CD4-positive, alpha-beta T cell treated with Interleukin-4 for 1 hour (primary cell): ENCODE measurements around the gene WDR49.

ENCODE experiments used
- DNase-seq, 2 donors: peaks; one replicate each; pipeline ENCODE4 v3.0.0-alpha.2; 2020 to 2022

WDR49 gene

DNA sequence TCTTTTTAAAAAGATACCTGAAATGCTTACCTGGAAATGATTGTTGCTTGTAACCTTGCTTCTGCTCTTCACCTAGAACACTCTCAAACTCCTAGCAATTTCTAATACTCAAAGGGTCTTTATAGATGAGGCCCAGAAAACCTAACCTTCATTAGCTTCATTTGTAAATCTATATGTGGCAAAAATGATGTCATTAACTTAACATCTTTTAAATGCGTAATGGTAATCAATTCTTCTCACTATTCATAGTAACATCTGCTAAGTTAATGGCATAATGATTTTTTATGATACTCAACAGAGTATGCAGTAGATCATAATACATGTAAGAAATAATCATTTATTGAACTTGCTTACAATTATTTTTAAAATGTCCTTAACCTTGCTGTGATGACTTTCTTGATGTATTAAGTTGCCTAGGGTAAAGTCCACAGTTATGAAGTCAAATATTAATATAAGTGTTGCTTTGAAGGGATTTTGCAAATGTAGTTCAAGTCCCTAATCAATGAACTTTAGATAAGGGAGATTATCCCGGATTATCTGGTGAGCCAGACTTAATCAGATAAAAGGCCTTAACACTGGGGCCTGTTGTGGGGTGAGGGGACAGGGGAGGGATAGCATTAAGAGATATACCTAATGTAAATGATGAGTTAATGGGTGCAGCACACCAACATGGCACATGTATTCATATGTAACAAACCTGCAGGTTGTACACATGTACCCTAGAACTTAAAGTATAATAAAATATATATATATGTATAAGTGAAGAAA, 169.8 kb downstream of the WDR49 start:
- DNase-seq: no peak

DNA sequence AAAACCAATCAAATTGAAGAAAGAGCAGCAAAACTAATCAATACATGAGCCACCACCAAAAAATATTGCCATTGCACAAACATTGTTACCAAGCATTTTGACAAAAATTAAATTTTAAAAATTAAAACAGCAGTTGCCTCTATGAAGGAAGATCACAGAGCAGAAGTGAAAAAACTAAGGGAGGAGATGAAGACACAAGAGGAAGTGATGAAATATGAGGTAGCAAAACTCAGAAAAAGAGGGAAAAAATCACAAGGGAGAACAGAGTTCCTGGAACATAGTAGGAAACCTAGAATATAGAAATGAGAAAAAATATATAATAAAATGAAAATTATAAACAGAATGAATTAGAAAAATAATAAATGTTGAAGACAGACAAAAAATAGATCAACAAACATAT, 172.6 kb downstream of the WDR49 start:
- no peak for DNase-seq

DNA sequence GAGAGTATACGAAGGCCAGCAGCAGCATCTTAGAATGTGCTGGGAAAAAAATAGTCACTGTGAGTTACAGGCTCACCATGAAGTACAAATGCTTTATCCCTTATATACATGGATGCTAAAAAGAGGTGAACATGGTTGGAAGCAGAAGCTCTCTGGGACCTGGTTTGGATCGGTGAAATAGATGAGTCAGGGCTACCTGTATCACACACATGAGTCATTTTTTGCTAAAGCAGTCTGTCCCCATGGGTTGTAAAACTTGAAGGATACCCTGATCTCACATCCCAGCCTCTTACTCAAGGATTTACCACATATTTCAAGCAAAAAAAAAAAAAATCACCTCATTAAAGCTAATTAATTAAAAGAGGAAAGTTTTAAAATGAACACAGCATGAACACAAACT, 173.0 kb downstream of the WDR49 start:
- DNase-seq: no peak

DNA sequence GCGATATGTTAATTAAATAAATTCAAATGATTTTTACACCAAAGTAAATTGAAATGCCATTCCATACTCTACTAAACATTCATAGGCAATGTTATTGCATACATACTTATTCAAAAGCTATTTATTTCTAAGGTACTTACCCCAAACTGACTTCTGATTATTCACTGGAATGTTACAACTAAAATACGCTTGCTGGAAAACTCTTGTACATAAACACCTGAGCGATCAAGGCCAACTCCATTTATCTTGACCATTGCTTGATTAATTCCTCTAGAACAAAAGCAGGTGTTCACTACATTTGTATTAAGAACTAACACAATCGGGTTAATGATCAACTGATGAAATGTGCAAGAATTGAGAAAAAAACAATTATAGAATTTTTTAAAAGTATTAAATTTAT, 179.9 kb downstream of the WDR49 start, which contains the start of gene SERPINI2:
Gene SERPINI2 (minus strand): TSS at position 180 of the 400 bp plus-strand sequence. CDS start 2,208 bp downstream, outside the sequence.
- DNase-seq: no peak

DNA sequence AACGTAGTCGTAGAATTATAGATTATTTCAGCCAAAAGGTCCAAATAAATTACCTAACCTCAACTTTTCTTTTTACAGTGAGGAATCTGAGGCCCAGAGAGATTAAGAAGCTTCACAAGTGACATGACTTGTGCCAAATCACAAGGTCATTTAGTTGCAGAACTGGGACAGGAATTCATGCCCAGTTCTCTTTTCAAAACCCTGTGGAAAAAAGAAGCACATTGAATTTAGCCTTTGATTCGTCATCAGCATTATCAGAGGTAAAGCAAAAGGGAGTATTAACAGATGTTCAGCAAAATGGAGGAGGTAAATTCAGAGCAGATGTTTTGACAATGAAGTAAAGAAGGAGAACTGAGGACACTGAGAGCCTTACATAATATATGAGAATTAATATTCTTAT, 184.4 kb downstream of the WDR49 start:
- DNase-seq: no peak

DNA sequence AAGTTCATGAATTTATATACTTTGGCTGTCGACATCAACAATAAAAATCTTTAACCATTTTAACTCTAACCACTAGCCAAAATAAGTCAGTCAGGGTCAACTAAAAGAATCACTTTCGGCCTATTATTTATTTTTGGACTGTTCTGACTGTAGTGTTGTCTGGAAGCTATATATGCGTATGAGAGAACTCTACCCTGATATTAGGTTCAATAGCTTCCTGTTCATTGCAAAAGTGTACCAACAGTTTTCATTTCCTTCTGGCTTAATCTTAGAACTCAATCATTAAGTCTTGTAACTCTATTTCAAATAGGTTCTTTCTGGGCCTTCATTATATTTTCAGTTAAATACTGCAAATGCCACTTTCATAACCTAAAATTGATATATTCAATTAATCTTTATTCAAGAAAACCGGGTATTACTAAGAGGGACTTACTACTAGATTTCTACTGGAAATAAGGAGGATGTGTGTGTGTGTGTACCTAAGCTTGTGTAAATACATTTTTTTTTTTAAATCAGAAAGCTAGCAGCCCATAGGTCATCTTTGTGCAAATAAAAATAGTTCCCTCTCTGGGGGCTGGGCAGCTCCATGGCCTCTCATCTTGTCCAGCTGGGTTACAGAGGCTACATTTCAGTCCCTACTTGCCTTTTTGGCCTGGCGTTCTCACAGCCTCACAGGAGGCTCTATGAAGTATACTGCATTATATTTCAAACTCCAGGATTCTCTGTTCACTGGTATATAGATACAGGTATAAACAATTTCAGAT, 185.7 kb downstream of the WDR49 start:
- no peak for DNase-seq

DNA sequence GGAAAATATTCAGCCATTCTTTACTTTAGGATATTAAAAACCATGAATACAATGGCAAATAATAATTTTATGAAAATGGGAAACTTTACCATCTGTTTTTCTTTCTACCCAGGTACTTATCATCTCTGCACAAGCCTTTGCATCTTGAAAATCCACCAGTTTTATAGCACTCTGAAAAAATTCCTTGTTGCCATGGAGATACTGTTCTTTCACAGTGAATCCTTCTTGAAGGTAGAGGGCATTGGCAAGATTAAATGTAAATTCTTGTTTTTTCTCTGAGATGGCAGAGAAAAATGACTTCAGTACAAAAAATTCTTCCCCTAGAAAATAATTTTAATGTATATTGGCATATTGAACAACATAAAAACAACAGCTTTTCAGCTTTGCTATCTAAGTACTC, 186.8 kb downstream of the WDR49 start:
- DNase-seq: no peak

DNA sequence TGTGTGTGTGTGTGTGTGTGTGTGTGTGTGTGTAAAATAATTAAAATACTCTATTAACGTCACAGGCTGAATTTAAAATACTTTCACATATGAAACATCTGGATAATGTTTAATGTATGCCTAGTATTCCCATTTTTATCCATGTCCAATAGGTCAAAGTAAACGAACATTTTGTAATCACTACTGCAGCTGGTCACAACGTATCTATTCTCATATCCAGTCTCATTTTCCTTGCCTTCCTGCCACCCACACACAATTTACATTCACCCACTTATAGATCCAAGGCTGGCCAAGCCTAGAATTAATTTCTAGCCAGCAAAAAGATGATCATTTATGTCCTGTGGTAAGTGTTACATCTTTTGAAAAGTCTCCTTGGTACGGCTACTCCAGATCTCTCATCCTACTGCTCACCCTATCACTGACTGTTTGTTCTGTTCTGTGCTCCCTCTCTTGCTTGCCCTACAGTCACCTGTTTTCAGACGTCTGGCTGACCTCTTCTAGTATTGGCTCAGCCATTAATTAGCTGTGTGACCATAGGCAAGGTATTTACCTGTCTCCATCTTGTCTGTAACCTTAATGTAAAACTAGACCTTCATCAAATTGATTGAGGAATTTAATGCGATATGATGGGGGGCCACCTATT, 197.5 kb downstream of the WDR49 start:
- DNase-seq: no peak

DNA sequence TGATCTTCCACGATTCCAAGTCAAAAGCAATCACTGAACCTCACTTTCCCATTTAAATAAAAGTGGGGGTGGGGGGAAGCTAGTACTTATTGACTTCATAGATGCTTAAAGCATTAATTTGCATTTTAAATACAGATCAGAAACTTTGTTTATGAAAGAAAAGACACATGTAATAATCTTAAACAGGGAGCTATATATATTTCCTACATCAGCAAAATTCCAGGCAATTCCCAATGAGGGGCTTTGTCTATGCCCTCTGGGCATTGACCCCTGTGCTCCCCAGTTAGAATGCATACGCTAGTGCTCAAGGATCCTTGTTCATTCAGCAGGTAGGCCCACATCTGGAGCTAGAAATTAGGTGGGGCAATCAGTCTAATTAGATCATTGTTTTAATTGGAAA, 199.9 kb downstream of the WDR49 start:
- no peak for DNase-seq

DNA sequence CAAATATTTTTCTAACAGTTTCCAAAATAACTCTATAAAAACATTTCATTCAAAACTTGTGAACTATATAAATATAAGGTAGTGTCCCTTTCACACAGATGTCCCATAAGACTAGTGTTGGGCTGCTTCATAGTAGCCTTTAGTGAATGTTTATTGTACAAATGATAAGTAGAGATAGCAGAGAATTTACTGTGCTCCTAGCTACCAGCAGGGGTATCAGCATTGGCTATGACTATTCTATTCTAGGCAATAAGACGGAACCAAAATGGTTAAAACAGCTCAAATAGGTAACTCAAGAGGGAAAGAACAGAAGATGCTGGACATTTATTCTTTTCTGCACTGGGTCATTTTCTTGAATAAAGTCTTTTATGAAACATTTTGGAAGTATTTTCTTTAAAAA, 202.5 kb downstream of the WDR49 start:
- no peak for DNase-seq

DNA sequence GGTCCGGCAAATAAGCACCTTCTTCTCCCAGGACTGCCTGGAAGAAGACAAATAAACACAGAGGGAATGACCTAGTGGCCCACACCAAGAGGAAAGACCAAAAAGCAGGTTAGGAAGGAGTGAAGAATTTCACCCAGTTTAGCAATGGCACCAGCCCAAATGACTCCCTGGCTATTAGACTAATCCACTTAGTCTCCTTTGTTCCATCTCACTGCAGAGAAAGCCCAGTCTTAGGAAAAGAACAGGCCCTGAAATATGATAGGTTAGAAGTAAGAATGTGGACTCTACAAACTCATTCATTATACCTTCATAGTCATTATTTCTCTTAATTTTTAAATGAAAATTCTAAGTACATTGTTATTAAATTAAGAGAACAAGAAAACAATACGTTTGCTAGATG, 203.1 kb downstream of the WDR49 start:
- DNase-seq: no peak

DNA sequence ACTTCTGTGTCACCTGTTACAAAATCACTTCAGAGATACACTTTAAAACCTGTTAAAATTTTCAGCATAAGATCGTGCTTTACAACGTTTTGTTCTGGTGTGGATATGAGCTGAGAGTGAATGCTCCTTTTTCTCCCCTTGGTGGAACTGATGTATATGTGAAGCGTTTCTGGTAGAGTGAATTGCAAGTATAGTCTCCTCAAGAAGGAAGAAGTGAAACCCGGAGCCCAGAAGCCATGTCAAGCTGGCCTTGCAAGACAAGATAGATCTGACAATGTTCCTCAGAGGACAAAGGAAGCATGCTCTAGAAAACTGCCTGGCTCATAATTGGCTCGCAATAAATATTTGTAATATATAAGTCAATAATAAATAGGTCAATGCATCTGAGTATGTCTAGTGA, 203.5 kb downstream of the WDR49 start:
- no peak for DNase-seq

DNA sequence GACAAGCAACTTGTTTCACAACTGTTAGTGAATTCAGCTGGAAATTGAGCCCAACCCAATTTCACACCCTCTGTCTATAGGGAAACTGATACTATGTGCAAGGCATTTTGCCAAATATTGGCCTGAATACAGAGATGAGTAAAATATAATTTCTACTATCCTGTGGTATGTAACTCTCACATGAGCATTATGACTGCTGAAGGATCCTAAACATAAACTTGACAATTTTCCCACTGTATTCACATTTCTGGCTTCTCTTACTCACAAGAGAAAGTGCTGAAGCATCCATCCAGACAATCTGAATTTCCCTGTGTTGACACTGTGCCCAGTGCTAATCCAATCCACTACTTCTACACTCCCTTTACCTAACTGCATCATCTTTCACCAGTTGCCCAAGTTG, 208.3 kb downstream of the WDR49 start:
- no peak for DNase-seq

DNA sequence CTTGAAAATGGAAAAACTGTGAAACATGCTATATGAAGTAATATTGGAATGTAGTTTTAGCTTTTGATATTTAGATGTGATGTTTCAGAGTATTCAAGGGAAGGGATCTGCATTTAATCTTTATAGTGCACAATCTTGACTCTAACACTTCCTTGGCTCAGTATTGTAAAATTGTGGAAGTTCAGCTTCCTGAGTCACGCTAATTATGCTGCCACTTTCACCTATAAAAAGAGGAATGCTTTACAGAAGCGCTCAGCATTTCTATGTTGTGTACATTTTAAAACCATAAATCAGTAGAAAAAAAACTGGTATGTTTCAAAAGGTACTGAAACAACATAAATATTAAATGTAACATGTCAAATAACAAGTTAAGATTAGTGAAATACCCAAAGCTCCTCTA, 212.5 kb downstream of the WDR49 start:
- DNase-seq: no peak

DNA sequence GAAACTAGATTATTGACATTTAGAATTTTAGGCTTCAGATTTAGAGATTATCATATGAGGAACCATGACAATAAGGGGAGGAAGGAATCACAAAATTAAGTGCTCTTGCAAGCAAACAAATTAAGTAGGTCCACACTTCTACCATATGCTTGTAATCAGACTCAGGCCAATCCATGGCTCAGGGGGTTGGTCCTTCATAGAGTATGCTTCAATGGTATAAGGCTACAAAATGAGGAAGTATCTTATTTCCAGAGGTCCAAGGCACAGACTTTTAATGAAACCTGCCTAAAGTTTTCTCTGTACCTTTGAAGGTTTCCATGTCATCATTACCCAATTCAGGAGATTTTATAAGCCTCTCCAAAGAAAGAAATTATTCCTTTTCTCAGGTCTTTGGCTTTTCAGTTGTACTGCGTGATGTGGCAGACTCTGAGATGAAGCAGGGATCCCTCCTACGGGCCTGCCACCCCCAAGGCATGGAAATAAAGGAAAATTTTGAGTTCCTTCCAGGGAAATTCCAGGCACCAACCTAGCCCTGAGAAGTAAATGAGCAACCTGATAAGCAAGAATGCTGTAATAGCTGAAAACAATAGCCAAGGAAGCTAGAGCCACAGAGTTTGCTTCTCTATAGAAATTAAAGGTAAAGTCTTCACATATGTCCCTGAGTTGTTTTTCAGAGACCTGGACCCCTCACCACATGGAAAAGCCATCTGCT, 216.2 kb downstream of the WDR49 start:
- DNase-seq: no peak
